ENCODE results near the gene ARID4B. TPM values are rescaled to one million over a fixed set of nuclear protein-coding genes. Genes with fewer than 3 reads are reported as not detected.

Gene ARID4B
- polyA plus RNA-seq, 2 of the 4 experiments (the other 2 are of a cell fraction), result 14.9 to 16.0 TPM

- DNase-seq (ENCODE audit: low read depth in 1 of 2, low spot score in 1 of 2) (no peak), FAIRE-seq (no peak), ATAC-seq (no peak)
- ChIA-PET CTCF (no interaction called here), POLR2A (no interaction called here)
- H3K4me3 ChIP-seq, result no peak overlapping the region
- peaks cover 5% of the 10 kb centered on the region; the same call in 2 of the 3 replicates for H3K4me1 ChIP-seq
- H3K27ac ChIP-seq, result no peak overlapping the region
- TF ChIP-seq ZSCAN20 (CRISPR knock-in tag; IDR thresholded peaks at IDR 0.05) (no peak), MAZ (IDR thresholded peaks at IDR 0.05; ENCODE audit: borderline replicate concordance, low read depth, low read length) (no peak)
- WGBS (ENCODE audit: missing lambda C conversion rate), result 88% methylated on average over 7 of the region's 7 CpGs
- no peaks in the 10 kb centered on the region for H3K9me3 ChIP-seq
- no peak overlapping the region for H3K4me2 ChIP-seq
Measured at GRCh38 chr1:235130766-235131270, 197.2 kb downstream of the ARID4B start.

- Histone ChIP-seq H3K9me3 (no peaks in the 10 kb centered on the region), H3K4me1 (peaks cover 6% of the 10 kb centered on the region; the same call in 2 of the 3 replicates), H3K4me2 (no peak overlapping the region), H3K27ac (peak overlapping the region in 1 of 2 experiments; percentile 98; a peak in 2 of 6 replicates), H3K4me3 (no peak overlapping the region)
- POLR2A ChIA-PET, result interaction anchor here (0.8 to 1.5 kb wide), 1 partner anchor 31 kb away, joined by 3 to 5 read pairs; the partner anchor contains the start of gene RBM34
- DNase-seq (ENCODE audit: low read depth in 1 of 2, low spot score in 1 of 2), result no peak
- WGBS (ENCODE audit: missing lambda C conversion rate), result 86% methylated on average over 4 of the region's 4 CpGs
- no peak for ATAC-seq
- no peak for FAIRE-seq
- CTCF ChIA-PET, result interaction anchor here (0.6 to 0.7 kb wide), 2 partner anchors 23 to 287 kb away, joined by 3 to 5 read pairs; no protein-coding TSS in a partner anchor
- no peak for TF ChIP-seq FOXS1 (CRISPR knock-in tag; IDR thresholded peaks at IDR 0.05)
- TF ChIP-seq POLR2A (IDR thresholded peaks at IDR 0.05; ENCODE audit: low read length), result no peak
- no peak for TF ChIP-seq EHF (CRISPR knock-in tag; IDR thresholded peaks at IDR 0.05)
- TF ChIP-seq ZNF302 (CRISPR knock-in tag; IDR thresholded peaks at IDR 0.05), result no peak
- TF ChIP-seq EHMT2 (IDR thresholded peaks at IDR 0.05; ENCODE audit: low read depth), result no peak
- no peak for TF ChIP-seq ZFP36 (IDR thresholded peaks at IDR 0.05; ENCODE audit: borderline replicate concordance, partially characterized antibody)
- TF ChIP-seq, protein P1, sequence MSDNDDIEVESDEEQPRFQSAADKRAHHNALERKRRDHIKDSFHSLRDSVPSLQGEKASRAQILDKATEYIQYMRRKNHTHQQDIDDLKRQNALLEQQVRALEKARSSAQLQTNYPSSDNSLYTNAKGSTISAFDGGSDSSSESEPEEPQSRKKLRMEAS (IDR thresholded peaks at IDR 0.05), result no peak
- TF ChIP-seq HMGXB4 (CRISPR knock-in tag; IDR thresholded peaks at IDR 0.05; ENCODE audit: borderline replicate concordance), result no peak
- no peak for TF ChIP-seq CEBPB (IDR thresholded peaks at IDR 0.05)
Measured at GRCh38 chr1:235129774-235130570, 198.0 kb downstream of the ARID4B start.

GRCh38 chr1:235128456-235129328, 199.3 kb downstream of the ARID4B start, which contains the start of gene TOMM20:
Gene TOMM20 (minus strand): TSS chr1:235128837. CDS start chr1:235128715, 122 bp downstream.
- POLR2A ChIA-PET, result interaction anchor here (0.5 to 1.5 kb wide), 4 partner anchors 19 to 1011 kb away, joined by 3 to 5 read pairs (median 4); partner anchors contain the start of gene RBM34
- Histone ChIP-seq H3K9me3 (no peaks in the 10 kb centered on the region), H3K4me2 (peak within 1 kb of the TSS; percentile 81), H3K4me3 (peak within 1 kb of the TSS; percentile 82), H3K4me1 (peaks cover 10% of the 10 kb centered on the region; the same call in 2 of the 3 replicates), H3K27ac (peak within 1 kb of the TSS; percentile 91 to 98)
- ATAC-seq (peak; percentile 97 to 98), DNase-seq (ENCODE audit: low read depth in 1 of 2, low spot score in 1 of 2) (peak; percentile 95 to 99), FAIRE-seq (peak; percentile 43)
- CTCF ChIA-PET, result interaction anchor here (1.1 to 1.2 kb wide), 2 partner anchors 9 to 23 kb away, joined by 3 read pairs; no protein-coding TSS in a partner anchor
- WGBS (ENCODE audit: missing lambda C conversion rate), result 3% methylated on average over 42 of the region's 67 CpGs
- TF ChIP-seq ZFP36 (IDR thresholded peaks at IDR 0.05; ENCODE audit: borderline replicate concordance, partially characterized antibody) (no peak), JUNB (IDR thresholded peaks at IDR 0.05) (no peak), RFX5 (IDR thresholded peaks at IDR 0.05) (no peak), MAFK (IDR thresholded peaks at IDR 0.05; ENCODE audit: partially characterized antibody) (peak; percentile 17), FOSB (CRISPR knock-in tag; IDR thresholded peaks at IDR 0.05) (no peak), SREBF2 (IDR thresholded peaks at IDR 0.05) (no peak), HEYL (CRISPR knock-in tag; IDR thresholded peaks at IDR 0.05) (no peak), POLR2A (IDR thresholded peaks at IDR 0.05; ENCODE audit: low read length) (peak; percentile 87), PHF8 (IDR thresholded peaks at IDR 0.05; ENCODE audit: borderline replicate concordance, low read depth) (peak; percentile 73), EHMT2 (IDR thresholded peaks at IDR 0.05; ENCODE audit: low read depth) (no peak), HOXB13 (CRISPR knock-in tag; IDR thresholded peaks at IDR 0.05; ENCODE audit: low read depth) (0 out of 2 replicates have a peak, but pooled peaks have one; percentile 51), EHF (CRISPR knock-in tag; IDR thresholded peaks at IDR 0.05) (no peak), ZC3H11A (IDR thresholded peaks at IDR 0.05) (no peak)
- TF ChIP-seq, protein P1 (IDR thresholded peaks at IDR 0.05), result peak; percentile 93
- TF ChIP-seq, protein P2, sequence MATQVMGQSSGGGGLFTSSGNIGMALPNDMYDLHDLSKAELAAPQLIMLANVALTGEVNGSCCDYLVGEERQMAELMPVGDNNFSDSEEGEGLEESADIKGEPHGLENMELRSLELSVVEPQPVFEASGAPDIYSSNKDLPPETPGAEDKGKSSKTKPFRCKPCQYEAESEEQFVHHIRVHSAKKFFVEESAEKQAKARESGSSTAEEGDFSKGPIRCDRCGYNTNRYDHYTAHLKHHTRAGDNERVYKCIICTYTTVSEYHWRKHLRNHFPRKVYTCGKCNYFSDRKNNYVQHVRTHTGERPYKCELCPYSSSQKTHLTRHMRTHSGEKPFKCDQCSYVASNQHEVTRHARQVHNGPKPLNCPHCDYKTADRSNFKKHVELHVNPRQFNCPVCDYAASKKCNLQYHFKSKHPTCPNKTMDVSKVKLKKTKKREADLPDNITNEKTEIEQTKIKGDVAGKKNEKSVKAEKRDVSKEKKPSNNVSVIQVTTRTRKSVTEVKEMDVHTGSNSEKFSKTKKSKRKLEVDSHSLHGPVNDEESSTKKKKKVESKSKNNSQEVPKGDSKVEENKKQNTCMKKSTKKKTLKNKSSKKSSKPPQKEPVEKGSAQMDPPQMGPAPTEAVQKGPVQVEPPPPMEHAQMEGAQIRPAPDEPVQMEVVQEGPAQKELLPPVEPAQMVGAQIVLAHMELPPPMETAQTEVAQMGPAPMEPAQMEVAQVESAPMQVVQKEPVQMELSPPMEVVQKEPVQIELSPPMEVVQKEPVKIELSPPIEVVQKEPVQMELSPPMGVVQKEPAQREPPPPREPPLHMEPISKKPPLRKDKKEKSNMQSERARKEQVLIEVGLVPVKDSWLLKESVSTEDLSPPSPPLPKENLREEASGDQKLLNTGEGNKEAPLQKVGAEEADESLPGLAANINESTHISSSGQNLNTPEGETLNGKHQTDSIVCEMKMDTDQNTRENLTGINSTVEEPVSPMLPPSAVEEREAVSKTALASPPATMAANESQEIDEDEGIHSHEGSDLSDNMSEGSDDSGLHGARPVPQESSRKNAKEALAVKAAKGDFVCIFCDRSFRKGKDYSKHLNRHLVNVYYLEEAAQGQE (IDR thresholded peaks at IDR 0.05), result no peak
- TF ChIP-seq, protein P3, sequence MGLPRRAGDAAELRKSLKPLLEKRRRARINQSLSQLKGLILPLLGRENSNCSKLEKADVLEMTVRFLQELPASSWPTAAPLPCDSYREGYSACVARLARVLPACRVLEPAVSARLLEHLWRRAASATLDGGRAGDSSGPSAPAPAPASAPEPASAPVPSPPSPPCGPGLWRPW (IDR thresholded peaks at IDR 0.05), result no peak
